Retina (tissue), 1 donor: ENCODE data around the gene SYNRG.
"Not testable (repeated sequence)": the region's sequence is repeated elsewhere in the genome, so short reads cannot be mapped to it uniquely, and the experiment has no call there.

Experiments used
- DNase-seq: peaks from one replicate; pipeline ENCODE4 v3.0.0-alpha.2; 2016

The SYNRG gene

GRCh38 chr17:37609170-37610040 lies at the start of gene SYNRG:
TSS of gene SYNRG (minus strand) at chr17:37609418. CDS start at chr17:37609355, 63 bp downstream.
- peak; percentile 98 for DNase-seq

GRCh38 chr17:37657202-37657601 lies 48.0 kb upstream of the SYNRG start:
- DNase-seq = no peak

GRCh38 chr17:37651849-37652248 lies 42.6 kb upstream of the SYNRG start:
- no peak for DNase-seq

- peak; percentile 32 for DNase-seq
Measured at GRCh38 chr17:37650419-37651003, 41.3 kb upstream of the SYNRG start.

- no peak for DNase-seq
Measured at GRCh38 chr17:37648555-37648954, 39.3 kb upstream of the SYNRG start.

GRCh38 chr17:37647856-37648255 lies 38.6 kb upstream of the SYNRG start:
- DNase-seq = no peak

- DNase-seq = peak; percentile 13
Measured at GRCh38 chr17:37643869-37644268, 34.7 kb upstream of the SYNRG start.

GRCh38 chr17:37643118-37643766 lies 34.0 kb upstream of the SYNRG start, which contains the start of gene DDX52:
TSS of gene DDX52 (minus strand) at chr17:37643446. CDS start at chr17:37643420, 26 bp downstream.
- peak; percentile 94 for DNase-seq

- DNase-seq = no peak
Measured at GRCh38 chr17:37642681-37643080, 33.5 kb upstream of the SYNRG start.

GRCh38 chr17:37640015-37640414 lies 30.8 kb upstream of the SYNRG start:
- no peak for DNase-seq

GRCh38 chr17:37637956-37638355 lies 28.7 kb upstream of the SYNRG start:
- DNase-seq = no peak

GRCh38 chr17:37616430-37616829 lies 7.2 kb upstream of the SYNRG start:
- not testable (repeated sequence) for DNase-seq

GRCh38 chr17:37614823-37615222 lies 5.6 kb upstream of the SYNRG start:
- DNase-seq = no peak

GRCh38 chr17:37614391-37614790 lies 5.2 kb upstream of the SYNRG start:
- DNase-seq = no peak

GRCh38 chr17:37610971-37611370 lies 1.8 kb upstream of the SYNRG start:
- no peak for DNase-seq

- DNase-seq = not testable (repeated sequence)
Measured at GRCh38 chr17:37610041-37610420, 813 bp upstream of the SYNRG start.

- DNase-seq = no peak
Measured at GRCh38 chr17:37608351-37609169, 658 bp downstream of the SYNRG start.

- DNase-seq = peak; percentile 2
Measured at GRCh38 chr17:37607637-37608331, 1.4 kb downstream of the SYNRG start.

- no peak for DNase-seq
Measured at GRCh38 chr17:37605813-37606505, 3.3 kb downstream of the SYNRG start.

- DNase-seq = no peak
Measured at GRCh38 chr17:37605081-37605480, 4.1 kb downstream of the SYNRG start.

GRCh38 chr17:37604556-37604955 lies 4.7 kb downstream of the SYNRG start:
- no peak for DNase-seq

- no peak for DNase-seq
Measured at GRCh38 chr17:37598145-37598544, 11.1 kb downstream of the SYNRG start.
